Activated CD4-positive, alpha-beta T cell treated with anti-CD3 and anti-CD28 coated beads, Interleukin-2, amount 50 U/mL, for 1 hour (primary cell): ENCODE results near the gene OR2C1.

Experiments used
- DNase-seq: peaks from one replicate; pipeline ENCODE4 v3.0.0-alpha.2; 2020

Gene OR2C1

DNA sequence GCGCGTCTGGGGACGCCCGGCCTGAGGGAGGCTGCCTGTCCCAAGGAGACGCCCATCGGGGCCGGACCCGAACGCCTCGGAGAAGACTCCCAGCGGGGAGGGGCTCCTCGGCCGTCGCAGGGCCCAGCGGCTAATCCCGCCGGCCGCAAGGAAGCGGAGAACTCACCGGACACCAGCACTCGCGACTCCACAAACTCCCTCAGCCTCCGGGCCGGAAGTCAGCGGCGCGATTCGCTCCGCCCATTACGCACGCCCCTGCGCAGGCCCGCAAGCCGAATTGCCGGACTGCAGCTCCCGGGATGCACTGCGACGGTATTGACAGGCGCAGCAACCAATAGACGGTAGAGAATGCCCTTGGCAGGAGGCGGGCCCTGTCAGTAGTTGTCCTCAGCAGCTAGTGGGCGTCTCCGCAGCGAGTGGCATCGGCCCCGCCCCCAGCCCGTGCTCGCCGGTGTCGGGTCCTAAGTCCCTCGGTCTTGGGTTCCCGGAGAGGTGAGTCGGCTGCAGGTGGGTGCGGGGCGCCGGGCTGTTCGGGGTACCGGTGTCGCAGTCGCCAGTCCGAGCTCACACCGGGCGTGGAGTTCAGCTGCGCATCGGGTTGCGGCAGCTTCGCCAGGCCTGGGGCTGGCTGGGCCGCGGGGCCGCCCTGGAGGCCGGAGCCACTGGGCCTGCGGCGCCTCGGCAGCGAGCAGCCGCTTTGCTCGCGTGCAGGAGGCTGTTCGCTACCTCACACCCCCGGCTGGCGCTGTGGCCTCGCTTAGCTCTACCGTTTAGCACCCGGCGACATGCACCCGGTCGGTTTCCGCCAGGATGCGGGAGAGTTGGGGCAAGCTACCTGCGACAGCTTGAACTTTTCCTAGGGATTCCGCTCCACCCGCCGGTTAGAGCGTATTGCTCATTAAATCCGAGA, 45.3 kb downstream of the OR2C1 start, which contains the start of the genes ZNF174 and ZSCAN32:
Gene ZNF174 (plus strand): TSS at position 437 of the 910 bp plus-strand sequence. CDS start 790 bp downstream, outside the sequence.
Gene ZSCAN32 (minus strand): TSS at position 226 of the 910 bp plus-strand sequence. CDS start 3,447 bp downstream, outside the sequence.
- peak; percentile 97 for DNase-seq

DNA sequence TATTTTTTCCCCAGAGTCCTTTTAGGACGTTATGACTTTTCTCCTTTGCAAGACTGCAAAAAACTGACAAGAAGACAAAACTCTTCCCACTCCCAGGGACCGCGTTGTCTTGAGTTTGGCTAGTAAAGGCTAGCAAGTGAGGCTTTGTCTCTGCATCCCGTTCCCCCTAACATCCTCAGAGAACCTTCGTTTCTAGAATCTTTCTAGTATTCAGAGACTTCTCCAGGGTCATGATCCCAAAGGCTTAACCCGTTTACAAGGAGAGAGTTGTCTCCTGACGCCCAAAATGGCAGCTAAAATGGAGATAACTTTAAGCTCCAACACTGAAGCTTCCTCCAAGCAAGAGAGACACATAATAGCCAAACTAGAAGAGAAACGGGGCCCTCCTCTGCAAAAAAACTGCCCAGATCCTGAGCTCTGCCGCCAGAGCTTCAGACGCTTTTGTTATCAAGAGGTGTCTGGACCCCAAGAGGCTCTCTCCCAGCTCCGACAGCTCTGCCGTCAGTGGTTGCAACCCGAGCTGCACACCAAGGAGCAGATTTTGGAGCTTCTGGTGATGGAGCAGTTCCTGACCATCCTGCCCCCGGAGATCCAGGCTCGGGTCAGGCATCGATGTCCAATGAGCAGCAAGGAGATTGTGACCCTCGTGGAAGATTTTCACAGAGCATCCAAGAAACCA, 46.2 kb downstream of the OR2C1 start:
- DNase-seq: no peak
